ENCODE data around the gene UBXN11. TPM values are rescaled to one million over a fixed set of nuclear protein-coding genes. Genes with fewer than 3 reads are reported as not detected.

UBXN11 gene
- total RNA-seq, 4 donors from 2014 or later = 2.7 to 3.8 (median 3.4) TPM

- no peak overlapping the region for H3K4me3 ChIP-seq
- DNase-seq (peak in 1 of 2 donors; percentile 70), ATAC-seq (peak in 1 of 2 donors; percentile 32)
- no peak for TF ChIP-seq POLR2A (IDR thresholded peaks at IDR 0.05)
- peak; percentile 28 to 54 (median 39) for TF ChIP-seq CTCF (IDR thresholded peaks at IDR 0.05 in 4 of 5, conservative IDR thresholded peaks at IDR 0.05 in 1 of 5)
- peaks cover 0 to 8% of the 10 kb centered on the region in 2 donors for H3K36me3 ChIP-seq
- H3K27ac ChIP-seq = peak overlapping the region; percentile 89 to 98 (median 93)
- intact Hi-C loops (cut with DNase I; ENCODE audit: low total_unique reads) (loop anchor here (1.0 kb wide), 1 partner anchor 36 kb away; no protein-coding TSS in a partner anchor), in situ Hi-C loops (cut with MboI; ENCODE audit: low sequenced_read_pairs in 4 of 4) (loop anchor here in 1 of 4 donors (5.0 kb wide), 1 partner anchor 37 kb away; no protein-coding TSS in a partner anchor)
- H3K27me3 ChIP-seq = no peaks in the 10 kb centered on the region
- peaks cover 40 to 55% of the 10 kb centered on the region in 2 donors for H3K4me1 ChIP-seq
- H3K9me3 ChIP-seq = no peaks in the 10 kb centered on the region
Observed at GRCh38 chr1:26285366-26286063, 20.9 kb downstream of the UBXN11 start.

- peaks cover 40 to 56% of the 10 kb centered on the region in 2 donors for H3K4me1 ChIP-seq
- TF ChIP-seq POLR2A (IDR thresholded peaks at IDR 0.05) (peak in 1 of 2 donors; percentile 17), CTCF (IDR thresholded peaks at IDR 0.05 in 4 of 5, conservative IDR thresholded peaks at IDR 0.05 in 1 of 5) (peak; percentile 53 to 82 (median 72))
- ATAC-seq = peak; percentile 57 to 63
- H3K4me3 ChIP-seq = no peak overlapping the region
- H3K36me3 ChIP-seq = peaks cover 0 to 8% of the 10 kb centered on the region in 2 donors
- H3K9me3 ChIP-seq = no peaks in the 10 kb centered on the region
- in situ Hi-C loops (cut with MboI; ENCODE audit: low sequenced_read_pairs in 4 of 4) = loop anchor here in 1 of 4 donors (5.0 kb wide), 1 partner anchor 38 kb away; no protein-coding TSS in a partner anchor
- intact Hi-C loops (cut with DNase I; ENCODE audit: low total_unique reads) = loop anchor here (1.0 kb wide), 1 partner anchor 37 kb away; no protein-coding TSS in a partner anchor
- peak; percentile 85 to 91 for DNase-seq
- no peaks in the 10 kb centered on the region for H3K27me3 ChIP-seq
- H3K27ac ChIP-seq = peak overlapping the region; percentile 89 to 98 (median 93)
Observed at GRCh38 chr1:26284597-26285347, 21.7 kb downstream of the UBXN11 start.

- no peaks in the 10 kb centered on the region for H3K9me3 ChIP-seq
- H3K36me3 ChIP-seq = peaks cover 0 to 8% of the 10 kb centered on the region in 2 donors
- DNase-seq (no peak), ATAC-seq (no peak)
- H3K4me3 ChIP-seq = no peak overlapping the region
- intact Hi-C loops (cut with DNase I; ENCODE audit: low total_unique reads) (no loop called here), in situ Hi-C loops (cut with MboI; ENCODE audit: low sequenced_read_pairs in 4 of 4) (no loop called here)
- peak overlapping the region; percentile 89 to 98 (median 93) for H3K27ac ChIP-seq
- no peaks in the 10 kb centered on the region for H3K27me3 ChIP-seq
- TF ChIP-seq CTCF (IDR thresholded peaks at IDR 0.05 in 4 of 5, conservative IDR thresholded peaks at IDR 0.05 in 1 of 5) (no peak), POLR2A (IDR thresholded peaks at IDR 0.05) (no peak)
- H3K4me1 ChIP-seq = peaks cover 43 to 64% of the 10 kb centered on the region in 2 donors
Observed at GRCh38 chr1:26283871-26284596, 22.4 kb downstream of the UBXN11 start.

GRCh38 chr1:26283279-26283853 is 23.1 kb downstream of the UBXN11 start:
- TF ChIP-seq CTCF (IDR thresholded peaks at IDR 0.05 in 4 of 5, conservative IDR thresholded peaks at IDR 0.05 in 1 of 5) (no peak), POLR2A (IDR thresholded peaks at IDR 0.05) (no peak)
- Histone ChIP-seq H3K36me3 (peaks cover 0 to 8% of the 10 kb centered on the region in 2 donors), H3K27me3 (no peaks in the 10 kb centered on the region), H3K4me1 (peaks cover 48 to 66% of the 10 kb centered on the region in 2 donors), H3K9me3 (no peaks in the 10 kb centered on the region), H3K27ac (peak overlapping the region; percentile 89 to 98 (median 93)), H3K4me3 (no peak overlapping the region)
- ATAC-seq = no peak
- no peak for DNase-seq
- in situ Hi-C loops (cut with MboI; ENCODE audit: low sequenced_read_pairs in 4 of 4) = no loop called here
- intact Hi-C loops (cut with DNase I; ENCODE audit: low total_unique reads) = no loop called here
